ENCODE data around the gene WSCD2. TPM values are rescaled to one million over a fixed set of nuclear protein-coding genes. Genes with fewer than 3 reads are reported as not detected.
"Not testable (repeated sequence)": the region's sequence is repeated elsewhere in the genome, so short reads cannot be mapped to it uniquely, and the experiment has no call there.

Gene WSCD2
- polyA plus RNA-seq, 3 donors, result 7.8 to 10.7 (median 10.4) TPM

GRCh38 chr12:108190529-108190928, 61.4 kb downstream of the WSCD2 start:
- no peak for DNase-seq (ENCODE audit: low read depth in 3 of 3, low spot score in 2 of 3)

GRCh38 chr12:108191086-108191485, 62.0 kb downstream of the WSCD2 start:
- DNase-seq (ENCODE audit: low read depth in 3 of 3, low spot score in 2 of 3), result no peak

- DNase-seq (ENCODE audit: low read depth in 3 of 3, low spot score in 2 of 3), result no peak
Observed at GRCh38 chr12:108191938-108192337, 62.9 kb downstream of the WSCD2 start.

GRCh38 chr12:108193493-108193892, 64.4 kb downstream of the WSCD2 start:
- no peak for DNase-seq (ENCODE audit: low read depth in 3 of 3, low spot score in 2 of 3)

- DNase-seq (ENCODE audit: low read depth in 3 of 3, low spot score in 2 of 3), result no peak
Observed at GRCh38 chr12:108193917-108194316, 64.8 kb downstream of the WSCD2 start.

GRCh38 chr12:108194585-108194984, 65.5 kb downstream of the WSCD2 start:
- no peak for DNase-seq (ENCODE audit: low read depth in 3 of 3, low spot score in 2 of 3)

- no peak for DNase-seq (ENCODE audit: low read depth in 3 of 3, low spot score in 2 of 3)
Observed at GRCh38 chr12:108196319-108196718, 67.2 kb downstream of the WSCD2 start.

- no peak for DNase-seq (ENCODE audit: low read depth in 3 of 3, low spot score in 2 of 3)
Observed at GRCh38 chr12:108196921-108197320, 67.8 kb downstream of the WSCD2 start.

GRCh38 chr12:108198043-108198442, 69.0 kb downstream of the WSCD2 start:
- no peak for DNase-seq (ENCODE audit: low read depth in 3 of 3, low spot score in 2 of 3)

- DNase-seq (ENCODE audit: low read depth in 3 of 3, low spot score in 2 of 3), result no peak
Observed at GRCh38 chr12:108199106-108199505, 70.0 kb downstream of the WSCD2 start.

GRCh38 chr12:108201808-108202207, 72.7 kb downstream of the WSCD2 start:
- DNase-seq (ENCODE audit: low read depth in 3 of 3, low spot score in 2 of 3), result no peak

- DNase-seq (ENCODE audit: low read depth in 3 of 3, low spot score in 2 of 3), result no peak
Observed at GRCh38 chr12:108204117-108204987, 75.3 kb downstream of the WSCD2 start.

GRCh38 chr12:108205864-108206263, 76.8 kb downstream of the WSCD2 start:
- DNase-seq (ENCODE audit: low read depth in 3 of 3, low spot score in 2 of 3), result no peak

- no peak for DNase-seq (ENCODE audit: low read depth in 3 of 3, low spot score in 2 of 3)
Observed at GRCh38 chr12:108207791-108208730, 79.0 kb downstream of the WSCD2 start.

GRCh38 chr12:108210001-108210400, 80.9 kb downstream of the WSCD2 start:
- no peak for DNase-seq (ENCODE audit: low read depth in 3 of 3, low spot score in 2 of 3)

- no peak for DNase-seq (ENCODE audit: low read depth in 3 of 3, low spot score in 2 of 3)
Observed at GRCh38 chr12:108211157-108211556, 82.1 kb downstream of the WSCD2 start.

- no peak for DNase-seq (ENCODE audit: low read depth in 3 of 3, low spot score in 2 of 3)
Observed at GRCh38 chr12:108213871-108214445, 84.9 kb downstream of the WSCD2 start.

- DNase-seq (ENCODE audit: low read depth in 3 of 3, low spot score in 2 of 3), result peak; percentile 10 to 50 (median 14)
Observed at GRCh38 chr12:108214486-108214885, 85.4 kb downstream of the WSCD2 start.

- no peak for DNase-seq (ENCODE audit: low read depth in 3 of 3, low spot score in 2 of 3)
Observed at GRCh38 chr12:108215458-108215857, 86.4 kb downstream of the WSCD2 start.

- no peak for DNase-seq (ENCODE audit: low read depth in 3 of 3, low spot score in 2 of 3)
Observed at GRCh38 chr12:108218921-108219320, 89.8 kb downstream of the WSCD2 start.

- DNase-seq (ENCODE audit: low read depth in 3 of 3, low spot score in 2 of 3), result not testable (repeated sequence)
Observed at GRCh38 chr12:108225101-108225500, 96.0 kb downstream of the WSCD2 start.
